ENCODE measurements around the gene APPBP2. TPM values are rescaled to one million over a fixed set of nuclear protein-coding genes. Genes with fewer than 3 reads are reported as not detected.
"Not testable (repeated sequence)": the region's sequence is repeated elsewhere in the genome, so short reads cannot be mapped to it uniquely, and the experiment has no call there.

Gene APPBP2
- total RNA-seq, 1 donor from 2014 or later, result 48.0 TPM

- Histone ChIP-seq H3K9ac (no peak overlapping the region), H4K20me1 (ENCODE audit: low read depth) (no peaks in the 10 kb centered on the region), H3K9me3 (ENCODE audit: low read depth) (no peaks in the 10 kb centered on the region), H3K4me2 (no peak overlapping the region), H2AFZ (replicated peaks) (peak overlapping the region; percentile 81), H3K4me1 (no peaks in the 10 kb centered on the region), H3K27ac (no peak overlapping the region), H3K36me3 (no peaks in the 10 kb centered on the region), H3K4me3 (no peak overlapping the region), H3F3A (ENCODE audit: low read depth) (no peaks in the 10 kb centered on the region), H3K27me3 (no peaks in the 10 kb centered on the region), H3K79me2 (ENCODE audit: low read depth) (no peaks in the 10 kb centered on the region)
- TF ChIP-seq EZH2 (IDR thresholded peaks at IDR 0.05), result no peak
- TF ChIP-seq, protein P1, sequence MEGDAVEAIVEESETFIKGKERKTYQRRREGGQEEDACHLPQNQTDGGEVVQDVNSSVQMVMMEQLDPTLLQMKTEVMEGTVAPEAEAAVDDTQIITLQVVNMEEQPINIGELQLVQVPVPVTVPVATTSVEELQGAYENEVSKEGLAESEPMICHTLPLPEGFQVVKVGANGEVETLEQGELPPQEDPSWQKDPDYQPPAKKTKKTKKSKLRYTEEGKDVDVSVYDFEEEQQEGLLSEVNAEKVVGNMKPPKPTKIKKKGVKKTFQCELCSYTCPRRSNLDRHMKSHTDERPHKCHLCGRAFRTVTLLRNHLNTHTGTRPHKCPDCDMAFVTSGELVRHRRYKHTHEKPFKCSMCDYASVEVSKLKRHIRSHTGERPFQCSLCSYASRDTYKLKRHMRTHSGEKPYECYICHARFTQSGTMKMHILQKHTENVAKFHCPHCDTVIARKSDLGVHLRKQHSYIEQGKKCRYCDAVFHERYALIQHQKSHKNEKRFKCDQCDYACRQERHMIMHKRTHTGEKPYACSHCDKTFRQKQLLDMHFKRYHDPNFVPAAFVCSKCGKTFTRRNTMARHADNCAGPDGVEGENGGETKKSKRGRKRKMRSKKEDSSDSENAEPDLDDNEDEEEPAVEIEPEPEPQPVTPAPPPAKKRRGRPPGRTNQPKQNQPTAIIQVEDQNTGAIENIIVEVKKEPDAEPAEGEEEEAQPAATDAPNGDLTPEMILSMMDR (IDR thresholded peaks at IDR 0.05), result peak; percentile 92
- H3K27ac Mint-ChIP-seq, result no peak overlapping the region
- peaks cover 11% of the 10 kb centered on the region for H3K27me3 Mint-ChIP-seq (ENCODE audit: insufficient read depth, low read depth)
- no peak overlapping the region for H3K4me3 Mint-ChIP-seq
- peaks cover 17% of the 10 kb centered on the region for H3K9me3 Mint-ChIP-seq
- H3K4me1 Mint-ChIP-seq, result no peaks in the 10 kb centered on the region
- no peaks in the 10 kb centered on the region for H3K36me3 Mint-ChIP-seq
- peak; percentile 80 for DNase-seq (ENCODE audit: low spot score)
Measured at GRCh38 chr17:60435244-60436167, 90.5 kb downstream of the APPBP2 start.

GRCh38 chr17:60433021-60433997, 92.7 kb downstream of the APPBP2 start:
- not testable (repeated sequence) for DNase-seq (ENCODE audit: low spot score); H3K36me3 ChIP-seq; H3K9ac ChIP-seq; H3K27ac ChIP-seq; H3K27ac Mint-ChIP-seq; H3K9me3 ChIP-seq (ENCODE audit: low read depth); H4K20me1 ChIP-seq (ENCODE audit: low read depth); H2AFZ ChIP-seq (replicated peaks); H3K27me3 ChIP-seq; H3K4me1 Mint-ChIP-seq; H3K4me1 ChIP-seq; H3K79me2 ChIP-seq (ENCODE audit: low read depth); H3K4me2 ChIP-seq; H3F3A ChIP-seq (ENCODE audit: low read depth); H3K4me3 ChIP-seq; H3K4me3 Mint-ChIP-seq; H3K36me3 Mint-ChIP-seq
- peaks cover 11% of the 10 kb centered on the region for H3K27me3 Mint-ChIP-seq (ENCODE audit: insufficient read depth, low read depth)
- H3K9me3 Mint-ChIP-seq, result peaks cover 17% of the 10 kb centered on the region

DNA sequence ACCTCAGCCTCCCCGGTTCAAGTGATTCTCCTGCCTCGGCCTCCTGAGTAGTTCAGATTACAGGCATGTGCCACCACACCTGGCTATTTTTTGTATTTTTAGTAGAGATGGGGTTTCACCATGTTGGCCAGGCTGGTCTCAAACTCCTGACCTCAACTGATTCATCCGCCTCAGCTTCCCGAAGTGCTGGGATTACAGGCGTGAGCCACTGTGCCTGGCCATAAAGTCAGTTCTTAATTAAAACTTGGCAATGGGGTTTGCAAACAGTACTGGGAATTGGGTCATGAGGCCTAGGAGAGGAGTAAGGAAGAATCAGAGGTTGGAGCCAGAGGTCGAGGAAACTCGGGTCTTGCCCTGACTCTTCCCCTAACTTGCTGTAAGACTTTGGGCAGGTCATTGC, 95.5 kb downstream of the APPBP2 start:
- H3K36me3 Mint-ChIP-seq; H3K9ac ChIP-seq; H2AFZ ChIP-seq (replicated peaks): not testable (repeated sequence)

GRCh38 chr17:60428491-60428890, 97.6 kb downstream of the APPBP2 start:
- not testable (repeated sequence) for H3K36me3 ChIP-seq; H3K4me3 ChIP-seq; H3K27me3 ChIP-seq; DNase-seq (ENCODE audit: low spot score); H3K4me1 Mint-ChIP-seq; H3K4me1 ChIP-seq; H3K36me3 Mint-ChIP-seq; H4K20me1 ChIP-seq (ENCODE audit: low read depth); H3K9me3 ChIP-seq (ENCODE audit: low read depth); H3K9ac ChIP-seq; H3K79me2 ChIP-seq (ENCODE audit: low read depth); H3K27ac Mint-ChIP-seq; H3K4me3 Mint-ChIP-seq; H2AFZ ChIP-seq (replicated peaks); H3F3A ChIP-seq (ENCODE audit: low read depth); H3K4me2 ChIP-seq; H3K27ac ChIP-seq
- peaks cover 12% of the 10 kb centered on the region for H3K27me3 Mint-ChIP-seq (ENCODE audit: insufficient read depth, low read depth)
- peaks cover 15% of the 10 kb centered on the region for H3K9me3 Mint-ChIP-seq

More for the DNA sequence above, 95.5 kb downstream of the APPBP2 start:
- H3K27ac ChIP-seq; H3K27ac Mint-ChIP-seq; H3K27me3 ChIP-seq; H3K4me3 Mint-ChIP-seq; H4K20me1 ChIP-seq (ENCODE audit: low read depth); H3K36me3 ChIP-seq; H3K4me1 Mint-ChIP-seq; H3K4me2 ChIP-seq; DNase-seq (ENCODE audit: low spot score); H3K4me3 ChIP-seq; H3K4me1 ChIP-seq; H3K9me3 ChIP-seq (ENCODE audit: low read depth); H3F3A ChIP-seq (ENCODE audit: low read depth); H3K79me2 ChIP-seq (ENCODE audit: low read depth): not testable (repeated sequence)
- Mint-ChIP-seq H3K27me3 (ENCODE audit: insufficient read depth, low read depth) (peaks cover 14% of the 10 kb centered on the region), H3K9me3 (peaks cover 17% of the 10 kb centered on the region)

All from neural progenitor cell (in vitro differentiated cells).